H9 (cell line): ENCODE data around the gene CSTA. TPM values are rescaled to one million over a fixed set of nuclear protein-coding genes. Genes with fewer than 3 reads are reported as not detected.

Experiments used
- DNase-seq: peaks from one replicate; pipeline ENCODE4 v3.0.0-alpha.2; 2017
- H2AFZ ChIP-seq: one replicate; pipeline ENCODE4 v1.6.1; 2013; ENCODE audit warnings: mild to moderate bottlenecking, low read length, control low read depth, moderate library complexity
- H2AK5ac ChIP-seq: 2 replicates; pipeline ENCODE4 v1.6.1; 2013; ENCODE audit warnings: low read length, control low read depth, mixed read lengths; ENCODE audit not compliant: insufficient read length
- H2BK120ac ChIP-seq: one replicate; pipeline ENCODE4 v1.6.1; 2013; ENCODE audit warnings: low read depth, mild to moderate bottlenecking, low read length, control low read depth, inconsistent platforms; ENCODE audit not compliant: poor library complexity, severe bottlenecking
- H2BK12ac ChIP-seq: 2 replicates; pipeline ENCODE4 v1.6.1; 2013; ENCODE audit warnings: low read length, control low read depth, mixed read lengths, low read depth; ENCODE audit not compliant: insufficient read length
- H2BK15ac ChIP-seq: 2 replicates; pipeline ENCODE4 v1.6.1; 2013; ENCODE audit warnings: low read depth, low read length, control low read depth
- H2BK20ac ChIP-seq: one replicate; pipeline ENCODE4 v1.6.1; 2013; ENCODE audit warnings: low read depth, mild to moderate bottlenecking, low read length, control low read depth, inconsistent platforms; ENCODE audit not compliant: poor library complexity, severe bottlenecking
- H2BK5ac ChIP-seq: 2 replicates; pipeline ENCODE4 v1.6.1; 2013; ENCODE audit warnings: low read length, control low read depth, mixed read lengths; ENCODE audit not compliant: insufficient read length
- H3K14ac ChIP-seq: 2 replicates; pipeline ENCODE4 v1.6.1; 2013; ENCODE audit warnings: low read length, control low read depth; ENCODE audit not compliant: insufficient read depth
- H3K18ac ChIP-seq: 2 replicates; pipeline ENCODE4 v1.6.1; 2013; ENCODE audit warnings: low read depth, mild to moderate bottlenecking, mixed read lengths, low read length, control low read depth; ENCODE audit not compliant: insufficient read length
- H3K23ac ChIP-seq: 2 replicates; pipeline ENCODE4 v1.6.1; 2013; ENCODE audit warnings: low read length, control low read depth, mixed read lengths, low read depth; ENCODE audit not compliant: insufficient read length
- H3K23me2 ChIP-seq: 2 replicates; pipeline ENCODE4 v1.6.1; 2013; ENCODE audit warnings: low read depth, mild to moderate bottlenecking, mixed read lengths, low read length, control low read depth; ENCODE audit not compliant: insufficient read length, poor library complexity, severe bottlenecking
- H3K27ac ChIP-seq: 2 replicates; pipeline ENCODE4 v1.5.1; 2013; ENCODE audit warnings: low read length, control low read depth, mixed read lengths, low read depth; ENCODE audit not compliant: insufficient read length
- H3K27me3 ChIP-seq: 2 replicates; pipeline ENCODE4 v1.6.1; 2013; ENCODE audit warnings: low read length, control low read depth, inconsistent platforms; ENCODE audit not compliant: insufficient read depth
- H3K4ac ChIP-seq: 2 replicates; pipeline ENCODE4 v1.6.1; 2013; ENCODE audit warnings: low read depth, mild to moderate bottlenecking, control low read depth, inconsistent platforms, low read length, moderate library complexity
- H3K4me1 ChIP-seq: 2 replicates; pipeline ENCODE4 v1.6.1; 2013; ENCODE audit warnings: low read length, control low read depth, inconsistent platforms; ENCODE audit not compliant: insufficient read depth
- H3K4me2 ChIP-seq: 2 replicates; pipeline ENCODE4 v1.6.1; 2013; ENCODE audit warnings: low read length, control low read depth, mixed read lengths; ENCODE audit not compliant: insufficient read length, insufficient read depth
- H3K56ac ChIP-seq: 2 replicates; pipeline ENCODE4 v1.6.1; 2013; ENCODE audit warnings: low read depth, mild to moderate bottlenecking, mixed read lengths, low read length, control low read depth; ENCODE audit not compliant: insufficient read length
- H3K79me1 ChIP-seq: 2 replicates; pipeline ENCODE4 v1.6.1; 2013; ENCODE audit warnings: low read depth, mild to moderate bottlenecking, moderate library complexity, low read length, control low read depth, inconsistent platforms; ENCODE audit not compliant: insufficient read depth, poor library complexity, severe bottlenecking
- H3K79me2 ChIP-seq: 2 replicates; pipeline ENCODE4 v1.6.1; 2013; ENCODE audit warnings: low read length, control low read depth, inconsistent platforms; ENCODE audit not compliant: insufficient read depth
- H3K9ac ChIP-seq: 2 replicates; pipeline ENCODE4 v1.6.1; 2013; ENCODE audit warnings: low read length, control low read depth, mixed read lengths; ENCODE audit not compliant: insufficient read length; ENCODE audit errors: extremely low read depth
- H3K9me3 ChIP-seq: one replicate; pipeline ENCODE4 v1.6.1; 2013; ENCODE audit warnings: low read depth, low read length, inconsistent platforms; ENCODE audit not compliant: control insufficient read depth
- H3T11ph ChIP-seq: one replicate; pipeline ENCODE4 v1.6.1; 2013; ENCODE audit warnings: mild to moderate bottlenecking, low read length, control low read depth, inconsistent platforms
- H4K20me1 ChIP-seq: one replicate; pipeline ENCODE4 v1.6.1; 2013; ENCODE audit not compliant: control insufficient read depth, insufficient read length, insufficient read depth
- H4K5ac ChIP-seq: 2 replicates; pipeline ENCODE4 v1.6.1; 2013; ENCODE audit warnings: low read depth, mild to moderate bottlenecking, mixed read lengths, low read length, control low read depth; ENCODE audit not compliant: insufficient read length
- H4K8ac ChIP-seq: replicated peaks from 2 replicates; pipeline ENCODE4 v1.6.1; 2013; ENCODE audit warnings: low read length, control low read depth, mixed read lengths, low read depth; ENCODE audit not compliant: insufficient read length
- H4K91ac ChIP-seq: 2 replicates; pipeline ENCODE4 v1.6.1; 2013; ENCODE audit warnings: low read depth, mild to moderate bottlenecking, moderate library complexity, mixed read lengths, low read length, control low read depth; ENCODE audit not compliant: insufficient read length
- H3K27ac Mint-ChIP-seq, 3 experiments: 2 replicates in 2 of 3; 3 replicates in 1 of 3; pipeline ENCODE4 v1.8.0; 2020 to 2021; ENCODE audit warnings: mixed read lengths in 3 of 3, mild to moderate bottlenecking in 1 of 3, moderate library complexity in 1 of 3
- H3K27me3 Mint-ChIP-seq: 2 replicates; pipeline ENCODE4 v1.8.0; 2021; ENCODE audit warnings: low read depth, mild to moderate bottlenecking, moderate library complexity, mixed read lengths
- H3K36me3 Mint-ChIP-seq, 3 experiments: 2 replicates in 2 of 3; 3 replicates in 1 of 3; pipeline ENCODE4 v1.8.0; 2020 to 2021; ENCODE audit warnings: low read depth in 3 of 3, mixed read lengths in 3 of 3; ENCODE audit not compliant: insufficient read depth in 1 of 3
- H3K4me1 Mint-ChIP-seq, 2 experiments: 2 replicates each; pipeline ENCODE4 v1.8.0; 2020; ENCODE audit warnings: mixed read lengths in 2 of 2
- H3K4me3 Mint-ChIP-seq, 2 experiments: 2 replicates in 1 of 2; 3 replicates in 1 of 2; pipeline ENCODE4 v1.8.0; 2020 to 2021; ENCODE audit warnings: mild to moderate bottlenecking in 2 of 2, mixed read lengths in 2 of 2, moderate library complexity in 1 of 2
- H3K9me3 Mint-ChIP-seq, 2 experiments: 2 replicates in 1 of 2; 3 replicates in 1 of 2; pipeline ENCODE4 v1.8.0; 2020; ENCODE audit warnings: mild to moderate bottlenecking in 2 of 2, mixed read lengths in 2 of 2, moderate library complexity in 1 of 2
- CTCF ChIP-seq: fragments of 200-600 bp; sonication (generic); conservative IDR thresholded peaks from 3 replicates; pipeline ENCODE4 v1.8.0; 2021; ENCODE audit warnings: antibody characterized with exemption, mild to moderate bottlenecking
- WGBS: extraction: QIAGEN DNeasy Blood & Tissue Kit; methylation state at CpG from one replicate; pipeline ENCODE4 v1.1.7; 2013; ENCODE audit warnings: missing lambda C conversion rate, low lambda C conversion rate, mixed read lengths; ENCODE audit not compliant: insufficient read length; ENCODE audit errors: extremely low coverage; 5-methylcytosine and 5-hydroxymethylcytosine counted together
- total RNA-seq: library from RNA; stranded (reverse); gene quantifications from 2 replicates; pipeline ENCODE4 v1.2.1, GENCODE V29; 2021

CSTA gene
- total RNA-seq, 1 experiment from 2014 or later: not detected

GRCh38 chr3:122343654-122344053 is 18.6 kb downstream of the CSTA start:
- Histone ChIP-seq H3K4me1 (no peaks in the 10 kb centered on the region), H3K27me3 (no peaks in the 10 kb centered on the region), H3K56ac (no peak overlapping the region), H4K5ac (no peak overlapping the region), H3K9me3 (no peaks in the 10 kb centered on the region), H3K79me2 (no peaks in the 10 kb centered on the region), H2AFZ (no peak overlapping the region), H3K14ac (no peak overlapping the region), H3T11ph (no peak overlapping the region), H3K23ac (no peak overlapping the region), H2BK20ac (no peak overlapping the region), H3K27ac (no peak overlapping the region), H4K8ac (no peak overlapping the region), H2BK5ac (no peak overlapping the region), H2AK5ac (no peak overlapping the region), H2BK120ac (no peak overlapping the region), H4K20me1 (no peaks in the 10 kb centered on the region), H3K79me1 (no peaks in the 10 kb centered on the region), H3K9ac (no peak overlapping the region), H3K4ac (no peak overlapping the region), H3K18ac (no peak overlapping the region), H2BK15ac (no peak overlapping the region), H2BK12ac (no peak overlapping the region), H3K4me2 (no peak overlapping the region), H3K23me2 (no peaks in the 10 kb centered on the region), H4K91ac (no peak overlapping the region)
- peaks cover 0 to 6% (median 0%) of the 10 kb centered on the region in 3 experiments; a peak in 1 of 7 replicates for H3K36me3 Mint-ChIP-seq
- H3K27me3 Mint-ChIP-seq: no peaks in the 10 kb centered on the region; the same call in 1 of the 2 replicates
- H3K9me3 Mint-ChIP-seq: peaks cover 4 to 14% of the 10 kb centered on the region in 2 experiments; a peak in 3 of 5 replicates
- H3K4me1 Mint-ChIP-seq: no peaks in the 10 kb centered on the region
- H3K27ac Mint-ChIP-seq: no peak overlapping the region
- DNase-seq: no peak
- H3K4me3 Mint-ChIP-seq: no peak overlapping the region
- no peak for TF ChIP-seq CTCF
- no CpG with 5 or more reads among the region's 2 CpGs for WGBS
